Measurements from ENCODE around the gene INS.
"Not testable (repeated sequence)": the region's sequence is repeated elsewhere in the genome, so short reads cannot be mapped to it uniquely, and the experiment has no call there.

Gene INS

DNA sequence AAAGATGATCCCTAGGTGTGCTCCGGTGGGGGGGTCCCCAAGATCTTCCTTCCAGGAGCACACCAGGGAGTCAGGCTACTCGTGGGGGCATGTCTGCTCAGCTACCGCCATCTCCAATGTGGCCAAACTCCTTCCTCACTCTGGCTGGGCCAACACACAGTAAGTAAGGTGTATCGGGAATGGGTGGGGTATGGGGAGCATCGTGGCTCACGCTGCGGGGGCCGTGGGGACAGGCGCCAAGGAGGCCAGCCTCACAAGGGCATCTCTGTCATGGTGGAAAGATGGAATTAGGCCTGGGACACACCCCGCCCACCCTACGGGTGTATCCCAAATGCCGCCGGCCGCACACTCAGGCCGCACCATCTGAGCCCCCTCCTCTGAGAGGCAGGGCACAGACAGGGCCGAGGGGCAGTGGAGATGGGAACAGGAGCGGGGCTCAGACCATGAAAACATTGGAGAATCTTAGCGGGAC is 30.1 kb downstream of the INS start:
- DNase-seq: no peak

DNA sequence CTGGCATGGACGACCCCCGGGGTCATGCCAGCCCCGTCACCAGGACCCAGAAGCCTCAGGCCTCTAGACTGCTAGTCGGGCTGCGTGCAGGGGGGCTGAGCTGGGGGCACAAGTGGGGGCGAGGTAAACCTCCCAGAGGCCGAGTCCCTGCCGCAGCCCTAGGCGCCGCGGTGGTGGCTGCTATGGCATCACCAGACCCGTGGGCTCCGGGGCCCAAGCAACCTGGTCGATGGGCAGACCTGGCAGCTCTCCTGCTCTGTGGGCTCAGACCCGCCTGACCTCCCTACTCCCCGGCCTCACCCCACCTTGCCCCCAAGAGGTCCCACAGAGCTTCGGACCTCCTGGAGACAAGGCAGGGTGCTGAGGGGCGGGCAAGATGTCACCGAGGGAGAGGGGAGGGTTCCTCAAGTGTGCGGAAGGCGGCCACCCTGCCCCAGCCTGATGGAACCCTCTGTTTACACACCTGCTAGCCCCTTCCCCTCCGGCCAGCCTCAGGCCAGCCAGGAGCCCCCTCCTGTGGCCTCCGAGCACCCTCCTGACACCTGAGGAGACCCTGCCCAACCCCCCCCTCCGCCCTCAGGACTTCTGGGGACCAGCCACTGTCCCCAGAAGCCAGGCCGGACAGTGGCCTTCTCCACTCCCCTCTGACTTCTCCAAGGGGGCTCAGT is 31.2 kb downstream of the INS start:
- no peak for DNase-seq

DNA sequence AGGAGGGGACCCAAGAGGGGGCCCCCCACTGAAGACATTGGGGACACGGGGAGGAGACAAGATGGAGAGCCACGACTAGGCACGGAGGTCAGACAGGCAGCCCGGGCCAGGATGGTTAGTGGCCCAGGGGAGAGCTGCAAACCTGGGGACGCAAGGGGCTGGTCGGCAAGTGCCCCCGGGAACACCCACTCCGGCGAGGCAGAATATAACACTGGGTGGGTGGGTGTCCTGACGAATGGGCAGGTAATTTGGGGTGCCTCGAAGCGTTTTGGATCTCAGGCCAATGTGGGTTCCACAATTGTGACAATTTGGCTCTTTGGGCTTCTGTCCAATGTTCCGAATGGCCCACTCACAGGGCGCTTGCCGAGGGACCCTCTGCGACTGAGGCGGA is 31.7 kb downstream of the INS start:
- DNase-seq: no peak

DNA sequence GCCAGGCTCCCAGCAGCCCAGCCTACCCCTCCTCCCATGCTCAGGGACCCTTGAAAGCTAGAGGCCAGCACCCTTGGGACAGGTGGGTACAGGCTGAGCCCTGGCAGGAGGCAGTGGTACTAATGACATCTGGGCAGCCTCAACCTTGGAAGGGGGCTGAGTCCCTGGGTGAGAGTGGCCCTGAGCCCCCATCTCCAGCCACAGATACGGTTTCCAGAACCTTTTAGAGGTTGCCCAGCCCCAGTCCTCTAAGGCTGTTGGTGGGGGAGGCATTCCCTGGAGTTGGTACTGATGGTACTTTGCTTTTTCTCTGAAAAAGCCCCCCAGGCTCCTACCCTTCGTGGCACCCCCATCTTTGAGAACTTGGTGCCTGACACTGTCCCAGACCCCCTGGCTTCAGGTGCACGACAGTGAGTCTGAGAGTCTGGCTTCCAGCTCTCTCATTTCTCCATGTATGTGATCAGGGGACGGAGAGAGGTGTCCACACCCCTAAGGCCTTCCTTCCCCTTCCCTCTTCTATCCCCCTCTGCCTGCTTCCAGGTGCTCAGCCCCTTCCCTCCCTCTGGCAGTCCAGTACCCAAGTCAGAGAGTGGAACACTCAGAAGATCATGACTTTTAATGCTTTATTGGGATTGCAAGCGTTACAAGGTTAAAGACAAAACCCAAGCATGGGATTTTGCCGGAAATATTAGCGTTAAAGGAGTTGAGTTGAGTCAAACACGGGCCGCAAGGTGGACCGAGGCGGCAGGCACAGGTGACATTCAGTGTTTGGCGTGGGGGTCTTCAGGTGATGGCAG is 32.3 kb downstream of the INS start:
- DNase-seq: no peak

DNA sequence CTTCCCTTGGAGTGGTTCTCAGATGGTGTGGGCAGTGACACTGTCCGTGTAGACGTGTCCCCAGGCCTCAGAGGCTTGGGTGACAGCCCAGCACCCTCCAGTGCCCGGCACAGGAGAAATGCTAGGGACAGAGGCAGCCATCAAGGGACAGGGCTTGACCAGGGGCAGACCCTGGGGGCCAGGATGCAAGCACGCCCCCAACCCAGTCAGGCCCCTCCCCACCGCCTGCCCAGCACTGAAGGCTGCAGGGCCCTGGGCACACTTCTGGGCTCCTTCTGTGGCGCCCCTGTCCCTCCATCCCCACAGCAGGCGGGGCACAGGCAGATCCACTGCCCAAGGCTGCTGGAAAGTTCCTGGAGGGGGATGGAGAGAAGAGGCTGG is 32.9 kb downstream of the INS start:
- no peak for DNase-seq

DNA sequence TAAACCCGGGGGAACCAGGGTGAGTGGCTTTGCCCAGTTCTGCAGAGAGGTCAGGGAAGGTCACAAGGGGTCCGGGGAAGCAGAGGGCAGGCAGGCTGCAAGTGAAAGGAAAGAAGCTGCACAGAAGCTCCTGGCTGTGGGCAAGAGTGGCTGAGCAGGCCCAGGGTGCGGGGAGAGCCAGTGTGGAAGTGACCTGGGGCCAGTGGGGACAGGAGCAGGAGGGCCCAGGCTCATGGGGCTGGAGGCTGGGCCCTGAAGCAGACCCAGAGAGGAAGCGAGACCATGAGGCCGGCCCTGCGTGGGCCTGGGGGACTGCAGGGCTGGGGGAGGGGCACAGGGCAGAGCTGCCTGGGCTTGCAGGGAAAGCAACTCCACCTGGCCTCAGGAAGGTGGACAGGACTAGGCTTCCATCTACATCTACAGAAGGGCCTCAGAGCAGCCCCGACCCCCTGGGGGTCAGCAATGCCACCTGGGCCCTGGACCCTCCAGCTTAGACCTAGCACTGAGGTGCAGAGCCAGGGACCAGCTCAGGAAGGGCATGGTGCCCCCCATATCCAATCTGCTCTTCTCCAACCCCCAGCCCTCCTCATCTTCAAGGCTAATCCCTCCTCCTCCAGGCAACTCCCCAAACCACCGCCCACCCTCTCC is 33.4 kb downstream of the INS start:
- DNase-seq: no peak

DNA sequence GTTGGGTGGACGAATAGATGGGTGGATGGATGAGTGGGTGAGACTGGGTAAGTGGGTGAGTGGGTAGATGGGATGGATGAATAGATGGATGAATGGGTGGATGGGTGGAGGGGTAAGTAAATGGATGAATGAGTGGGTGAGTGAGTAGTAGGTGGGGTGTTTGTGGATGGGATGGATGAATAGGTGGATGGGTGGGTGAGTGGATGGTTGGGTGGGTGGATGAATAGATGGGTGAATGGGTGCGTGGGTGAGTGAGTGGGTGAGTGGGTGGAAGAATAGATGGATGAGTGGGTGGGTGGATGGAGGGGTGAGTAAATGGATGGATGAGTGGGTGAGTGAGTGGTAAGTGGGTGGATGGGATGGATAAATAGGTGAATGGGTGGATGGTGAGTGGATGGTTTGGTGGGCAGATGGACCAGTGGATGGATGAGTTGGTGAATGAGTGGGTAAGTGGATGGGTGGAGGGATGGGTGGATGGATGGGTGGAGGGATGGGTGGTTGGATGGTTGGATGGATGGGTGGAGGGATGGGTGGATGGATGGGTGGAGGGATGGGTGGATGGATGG is 34.4 kb downstream of the INS start:
- no peak for DNase-seq

DNA sequence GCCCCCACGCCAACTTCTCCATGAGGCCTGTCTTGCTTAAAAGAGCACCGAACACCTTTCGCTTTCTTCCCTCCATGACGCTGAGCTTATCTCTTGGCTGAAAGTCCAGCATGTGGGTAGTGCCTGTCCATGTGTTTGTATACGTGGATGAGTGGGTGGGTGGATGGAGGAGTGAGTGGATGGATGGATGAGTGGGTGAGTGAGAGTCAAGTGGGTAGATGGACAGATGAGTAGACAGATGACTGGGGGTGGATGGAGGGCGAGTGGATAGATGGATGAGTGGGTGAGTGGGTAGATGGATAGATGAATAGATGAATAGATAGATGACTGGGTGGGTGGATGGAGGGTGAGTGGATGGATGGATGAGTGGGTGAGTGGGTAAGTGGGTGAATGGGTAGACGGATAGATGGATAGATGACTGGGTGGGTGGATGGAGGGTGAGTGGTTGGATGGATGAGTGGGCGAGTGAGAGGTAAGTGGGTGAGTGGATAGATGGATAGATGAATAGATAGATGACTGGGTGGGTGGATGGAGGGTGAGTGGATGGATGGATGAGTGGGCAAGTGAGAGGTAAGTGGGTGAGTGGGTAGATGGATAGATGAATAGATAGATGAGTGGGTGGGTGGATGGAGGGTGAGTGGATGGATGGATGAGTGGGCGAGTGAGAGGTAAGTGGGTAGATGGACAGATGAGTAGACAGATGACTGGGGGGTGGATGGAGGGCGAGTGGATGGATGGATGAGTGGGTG is 36.1 kb downstream of the INS start:
- DNase-seq: not testable (repeated sequence)

DNA sequence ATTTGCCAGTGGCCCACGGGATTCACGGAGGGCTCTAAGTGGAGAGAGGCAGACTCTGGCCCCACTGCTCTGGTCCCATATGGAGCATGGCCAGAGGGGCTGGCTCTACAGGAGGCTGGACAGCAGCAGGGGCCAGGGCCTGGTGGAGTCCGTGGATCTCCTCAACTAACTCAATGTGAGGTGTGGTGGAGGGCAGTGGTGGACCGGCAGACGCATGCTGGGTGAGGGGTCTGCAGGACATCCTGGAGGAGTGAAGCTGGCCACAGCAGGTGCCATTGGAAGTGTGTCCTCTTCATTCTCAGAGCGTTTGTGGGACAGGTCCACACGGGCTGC is 37.4 kb downstream of the INS start:
- no peak for DNase-seq

DNA sequence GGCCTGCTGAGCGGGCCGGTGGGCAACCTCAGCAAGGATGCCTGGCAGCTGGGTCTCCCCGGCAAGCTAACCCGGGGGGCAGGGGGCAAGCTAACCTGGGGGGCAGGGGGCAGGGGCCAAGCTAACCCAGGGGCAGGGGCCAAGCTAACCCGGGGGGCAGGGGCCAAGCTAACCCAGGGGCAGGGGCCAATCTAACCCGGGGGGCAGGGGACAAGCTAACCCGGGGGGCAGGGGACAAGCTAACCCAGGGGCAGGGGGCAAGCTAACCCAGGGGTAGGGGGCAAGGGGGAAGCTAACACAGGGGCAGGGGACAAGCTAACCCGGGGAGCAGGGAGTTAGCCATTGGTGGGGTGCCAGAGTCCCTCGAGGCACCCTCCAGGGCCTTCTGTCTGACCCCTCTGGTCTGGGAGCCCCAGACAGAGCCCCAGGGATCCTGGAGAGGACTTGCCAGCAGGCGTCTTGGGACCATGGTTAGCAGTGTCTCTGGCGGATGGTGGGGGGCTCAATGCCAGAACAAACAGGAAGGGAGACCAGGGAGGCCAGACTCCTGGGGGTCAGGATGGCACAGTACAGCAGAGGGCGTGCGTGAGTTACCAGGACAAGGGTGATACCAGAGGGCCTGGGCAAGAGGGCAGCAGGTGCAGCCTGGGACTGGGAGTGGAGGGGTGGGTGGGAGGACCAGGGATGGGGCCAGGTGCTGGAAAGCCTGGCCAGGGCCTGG is 37.9 kb downstream of the INS start:
- DNase-seq: no peak

DNA sequence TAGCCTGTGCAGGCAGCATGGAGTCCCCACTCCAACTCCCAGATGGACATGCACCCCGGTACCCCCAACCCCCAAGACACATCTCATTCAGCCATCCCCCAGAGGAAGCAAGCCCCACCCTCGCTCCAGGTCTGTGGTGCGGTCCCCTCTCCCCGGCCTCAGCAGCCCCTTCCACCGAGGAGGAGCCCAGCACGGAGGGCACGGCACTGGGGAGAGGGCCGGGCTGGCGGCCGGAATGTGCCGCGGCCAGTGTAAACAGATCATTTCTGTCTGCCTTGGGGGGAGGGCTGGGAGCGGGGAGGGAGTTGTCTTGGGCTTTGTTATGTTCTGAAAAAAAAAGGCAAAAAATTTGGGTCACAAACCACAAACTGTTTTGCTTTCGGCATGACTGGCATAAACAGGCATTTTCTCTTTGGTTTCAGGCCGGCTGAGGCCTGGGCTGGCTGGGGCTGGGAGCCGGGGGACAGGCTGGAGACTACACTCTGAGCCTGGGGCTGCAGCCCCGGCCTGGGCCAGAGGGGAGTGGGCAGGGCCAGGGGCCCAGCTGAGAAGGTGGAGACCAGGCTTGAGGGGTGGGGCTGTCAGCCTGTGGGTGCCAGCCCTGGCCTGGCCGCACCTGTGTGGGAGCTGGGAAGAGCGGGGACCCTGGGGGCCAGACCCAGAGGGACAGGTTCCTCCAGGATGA is 38.6 kb downstream of the INS start:
- DNase-seq: no peak

DNA sequence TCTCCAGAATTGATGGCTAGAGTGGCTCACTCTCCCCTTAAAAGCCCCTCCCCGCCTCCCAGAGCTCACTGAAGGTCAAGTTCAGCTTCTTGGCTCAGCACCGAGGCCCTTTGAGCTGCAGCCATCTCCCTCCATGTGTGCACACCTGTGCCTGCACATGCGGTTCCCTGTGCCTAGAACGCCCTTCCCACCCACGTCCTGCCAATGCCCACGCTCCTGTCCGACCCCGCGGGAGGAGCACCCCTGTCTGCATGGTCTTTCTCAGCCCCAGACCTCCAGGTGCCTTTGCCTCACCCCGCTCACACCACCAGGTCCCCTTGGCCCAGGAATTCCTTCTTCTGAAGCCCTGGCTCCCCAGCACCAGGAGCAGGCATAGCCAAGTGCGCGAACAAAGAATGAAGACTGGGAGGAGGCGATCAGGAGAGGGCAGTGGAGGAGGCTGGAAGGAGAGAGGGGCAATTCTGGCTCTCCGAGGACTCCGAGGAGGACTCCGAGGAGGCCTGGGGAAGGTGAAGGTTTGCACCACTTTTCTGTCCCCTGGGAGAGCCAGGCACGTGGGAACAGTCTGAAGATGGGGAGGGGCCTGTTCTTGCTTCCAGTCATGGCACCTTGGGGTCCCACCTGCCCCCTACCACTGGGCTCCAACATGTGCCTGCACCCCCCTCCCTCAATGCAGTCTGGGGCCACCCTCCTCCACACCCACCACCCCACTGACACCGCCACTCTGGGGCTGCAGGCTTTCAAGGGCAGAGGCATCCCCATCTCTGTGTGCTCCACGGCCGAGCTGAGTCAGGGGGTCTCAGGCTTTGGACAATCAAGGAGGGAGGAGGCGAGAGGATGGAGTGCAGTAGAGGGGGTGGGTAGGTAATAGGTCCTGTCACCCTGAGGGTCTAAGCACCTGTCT is 39.5 kb downstream of the INS start:
- no peak for DNase-seq

DNA sequence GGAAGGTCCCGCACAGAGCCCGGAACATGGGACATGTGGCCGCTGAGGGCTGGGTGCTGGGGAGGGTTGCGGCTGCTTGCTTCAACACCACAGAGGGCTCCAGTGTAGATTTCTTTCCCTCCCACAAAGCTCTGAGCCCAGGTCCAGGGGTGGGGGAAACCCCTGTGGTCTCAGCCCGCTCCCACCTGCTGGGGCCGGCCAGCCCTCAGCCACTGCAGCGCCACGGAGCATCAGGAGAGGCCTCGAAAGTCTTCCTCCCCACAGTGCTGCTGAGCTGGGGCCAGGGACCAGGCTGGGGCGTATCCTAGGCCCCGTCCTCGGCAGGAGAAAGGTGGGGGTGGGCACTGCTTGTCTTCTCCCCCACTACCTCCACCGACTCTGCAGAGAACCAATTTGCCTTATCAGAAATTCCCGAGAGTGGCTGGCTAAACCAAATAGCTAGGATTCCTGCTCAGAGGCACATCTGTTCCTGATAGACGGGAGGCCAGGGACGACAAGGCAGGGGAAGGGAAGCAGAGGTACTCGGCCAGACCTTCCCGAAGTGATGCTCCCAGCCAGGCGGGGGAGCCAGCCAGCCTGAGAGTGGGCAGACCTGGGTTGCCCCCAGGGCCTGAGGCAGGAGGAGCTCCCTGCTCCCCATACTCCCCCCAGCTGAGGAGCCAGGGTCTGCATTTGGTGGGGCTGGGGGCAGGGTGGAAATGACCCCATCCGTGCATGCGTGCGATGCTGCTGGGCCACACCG is 40.5 kb downstream of the INS start:
- no peak for DNase-seq

DNA sequence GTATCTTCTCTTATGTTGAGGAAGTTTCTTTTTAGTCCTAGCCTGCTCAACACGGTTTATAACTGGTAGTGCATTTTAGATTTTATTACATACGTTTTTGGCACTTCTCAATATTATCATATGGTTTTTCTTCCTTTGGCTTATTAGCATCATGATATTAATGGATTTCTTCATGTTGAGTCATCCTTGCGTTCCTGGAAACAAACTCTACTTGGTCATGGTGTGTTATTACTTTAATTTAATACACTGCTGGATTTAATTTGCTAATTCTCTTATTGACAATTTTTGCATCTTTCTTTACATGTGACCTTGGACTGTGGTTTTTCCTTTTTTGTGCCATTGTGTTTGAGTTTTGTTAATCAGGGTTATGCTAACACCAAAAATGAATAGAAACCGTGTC is 42.3 kb downstream of the INS start:
- no peak for DNase-seq

DNA sequence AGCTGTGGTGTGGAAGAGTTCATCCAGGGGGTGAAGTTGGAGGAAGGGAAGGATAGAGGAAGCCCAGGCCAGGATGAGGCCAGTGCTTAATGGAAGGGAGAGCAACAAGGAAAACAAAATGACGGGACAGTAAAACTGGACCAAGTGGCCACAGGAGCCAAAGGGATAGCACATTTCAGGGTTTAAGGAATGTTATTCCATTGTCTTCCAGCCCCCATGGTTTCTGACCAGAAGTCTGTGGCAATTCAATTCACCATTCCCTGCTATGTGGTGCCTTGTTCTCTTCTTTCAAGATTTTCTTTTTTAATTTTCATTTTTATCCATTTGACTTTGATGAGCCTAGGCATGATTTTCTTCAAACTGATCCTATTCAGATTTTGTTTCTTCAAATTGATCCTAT is 44.3 kb downstream of the INS start:
- DNase-seq: no peak

DNA sequence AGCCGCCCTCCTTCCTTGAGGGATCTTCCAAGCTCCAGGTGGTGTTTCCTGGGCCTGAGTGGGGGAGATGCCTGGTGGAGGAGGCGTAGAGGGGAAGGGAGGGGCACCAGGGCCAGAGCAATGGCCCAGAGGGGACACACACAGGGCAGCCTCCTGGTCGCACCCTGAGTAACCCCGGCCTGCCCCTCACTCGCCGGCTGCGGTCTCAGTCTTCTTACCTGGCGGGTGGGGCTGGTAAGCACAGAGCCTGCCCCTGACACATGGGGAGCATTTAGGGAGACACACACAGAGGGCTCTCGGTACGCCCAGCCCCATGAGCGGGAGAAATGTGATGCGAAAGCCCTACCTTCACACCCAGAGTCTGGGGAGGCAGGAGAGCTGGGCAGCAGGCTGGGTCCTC is 45.7 kb downstream of the INS start:
- DNase-seq: no peak

DNA sequence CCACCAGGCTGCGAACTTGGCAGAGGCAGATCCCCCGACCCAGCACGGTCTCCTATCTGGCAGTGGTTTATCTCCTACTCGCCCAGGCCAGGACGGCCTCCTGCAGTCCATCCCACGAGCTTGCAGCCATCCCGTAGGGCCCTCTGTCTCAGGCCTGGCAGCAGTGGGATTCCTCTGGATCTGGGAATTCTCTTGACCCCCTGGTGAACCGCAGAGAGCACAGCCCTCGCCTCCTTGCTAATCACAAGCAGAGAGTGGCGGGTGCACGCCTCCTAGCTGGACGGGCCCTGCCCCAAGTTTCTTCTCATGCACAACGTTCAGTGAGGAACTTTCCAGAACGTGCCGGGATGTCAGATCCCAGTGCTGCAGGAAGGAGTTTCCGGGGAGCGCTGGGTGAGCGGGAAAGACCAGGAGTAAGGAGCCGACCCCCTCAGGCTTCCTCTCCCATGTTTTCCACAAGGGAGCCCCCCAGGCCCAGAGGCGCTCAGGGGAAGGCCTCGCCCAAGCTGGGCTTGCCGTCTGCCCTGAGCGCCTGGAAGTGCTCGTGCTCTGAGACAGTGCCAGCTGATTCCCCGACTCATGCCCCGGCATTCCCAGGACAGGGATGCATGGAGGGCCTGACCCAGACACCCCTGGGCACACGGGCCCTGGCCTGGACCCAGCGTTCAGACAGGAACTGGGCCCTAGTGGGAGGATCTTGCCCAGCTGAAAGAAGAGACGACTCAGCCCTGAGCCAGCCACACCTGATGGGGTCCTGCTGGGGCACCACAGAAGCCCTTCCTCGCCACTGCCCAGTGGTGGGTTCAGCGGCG is 46.4 kb downstream of the INS start:
- no peak for DNase-seq

DNA sequence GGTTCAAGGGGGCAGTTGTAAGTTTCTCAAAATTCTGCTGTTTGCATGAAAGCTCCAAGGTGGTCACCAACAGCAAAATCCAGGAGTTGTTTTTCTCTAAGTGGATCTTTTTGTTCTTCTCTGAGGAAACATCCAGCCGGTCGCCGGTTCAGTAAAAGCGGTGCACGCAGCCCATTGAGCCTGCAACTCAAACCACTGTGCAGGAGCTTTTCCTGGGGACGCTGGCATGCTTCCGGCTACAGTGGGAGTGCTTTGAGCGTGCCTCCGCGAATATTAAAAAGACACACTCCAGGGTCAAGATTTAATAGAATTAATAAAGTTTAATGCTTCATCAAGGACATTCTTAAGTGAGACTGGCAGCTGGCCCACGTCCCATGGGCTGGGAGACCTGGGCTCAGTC is 47.2 kb downstream of the INS start:
- DNase-seq: no peak

DNA sequence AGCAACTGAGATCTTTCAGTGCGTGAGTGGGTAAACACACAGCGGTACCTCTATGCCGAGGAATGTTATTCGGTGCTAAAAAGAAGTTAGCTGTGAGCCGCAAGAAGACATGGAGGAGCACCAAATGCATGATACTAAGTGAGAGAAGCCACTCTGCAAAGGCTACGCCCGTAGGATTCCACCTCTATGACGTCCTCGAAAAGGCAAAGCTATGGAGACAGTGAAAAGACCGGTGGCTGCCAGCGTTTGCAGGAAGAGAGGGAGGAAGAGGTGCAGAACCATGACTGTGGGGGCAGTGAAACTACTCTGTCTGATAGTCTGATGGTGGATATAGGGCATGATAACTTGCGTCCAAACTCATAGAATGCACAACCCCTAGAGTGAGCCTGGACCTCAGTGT is 50.5 kb downstream of the INS start:
- no peak for DNase-seq
